IPS-NIHi11 (cell line): Measurements from ENCODE around the gene IL4I1.
A peak's percentile ranks its signal among the peaks of the same experiment; 100 is the strongest.

Experiments
- DNase-seq: peaks from one replicate; pipeline ENCODE4 v3.0.0; 2012; ENCODE audit warnings: mixed read lengths, low spot score

The IL4I1 gene

GRCh38 chr19:49851456-49852259, 45.0 kb downstream of the IL4I1 start:
- peak; percentile 83 for DNase-seq

DNA sequence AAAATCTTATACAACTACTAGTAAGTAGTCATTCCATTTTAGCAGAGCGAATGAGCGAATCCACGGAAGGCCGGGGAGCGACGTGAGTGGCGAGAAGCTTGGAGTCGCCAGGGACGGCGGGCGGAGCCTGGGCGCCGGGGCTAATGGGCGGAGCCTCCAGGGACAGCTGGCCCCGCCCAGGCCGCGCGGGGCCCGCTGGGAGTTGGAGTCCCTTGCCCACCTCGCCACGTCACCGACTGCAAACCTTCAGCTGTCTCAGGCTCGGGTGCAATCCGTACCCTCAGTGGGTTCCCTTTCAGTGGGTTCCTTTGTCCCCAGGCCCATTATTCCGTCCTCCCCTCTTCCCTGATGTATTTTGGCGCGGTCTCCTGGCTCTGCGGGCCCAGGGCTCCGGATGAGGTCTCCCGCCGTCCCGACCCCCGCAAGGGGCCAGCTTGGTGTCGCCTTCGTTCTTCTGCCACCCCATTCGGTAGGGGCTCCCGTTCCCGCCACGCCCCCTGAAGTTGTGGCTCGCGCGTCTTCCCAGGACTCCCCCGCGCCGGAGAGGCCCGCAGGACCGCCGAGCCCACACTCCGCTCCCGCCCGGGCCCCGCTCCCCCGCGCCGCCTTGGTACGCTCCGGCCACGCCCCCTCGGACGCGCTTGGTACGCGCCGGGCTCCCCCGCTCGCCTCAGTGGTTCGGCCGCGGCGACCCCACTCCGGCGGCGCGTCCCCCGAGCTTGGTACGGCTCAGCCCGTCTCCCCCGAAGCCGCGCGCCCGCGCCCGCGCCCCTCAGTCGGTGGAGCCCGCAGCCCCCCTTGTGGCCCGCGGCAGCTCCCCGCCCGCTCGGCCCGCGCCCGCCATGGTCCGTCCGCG, 46.0 kb downstream of the IL4I1 start, which contains the start of gene PTOV1:
PTOV1 (plus strand) TSS at position 673 of the 856 bp plus-strand sequence.
- DNase-seq = peak; percentile 99

- no peak for DNase-seq
Measured at GRCh38 chr19:49850221-49850486, 46.5 kb downstream of the IL4I1 start.

GRCh38 chr19:49849433-49850220, 47.1 kb downstream of the IL4I1 start:
- DNase-seq = no peak

GRCh38 chr19:49848938-49849337, 47.7 kb downstream of the IL4I1 start:
- no peak for DNase-seq

- DNase-seq = no peak
Measured at GRCh38 chr19:49847731-49848696, 48.7 kb downstream of the IL4I1 start.

- no peak for DNase-seq
Measured at GRCh38 chr19:49846408-49846807, 50.3 kb downstream of the IL4I1 start.

DNA sequence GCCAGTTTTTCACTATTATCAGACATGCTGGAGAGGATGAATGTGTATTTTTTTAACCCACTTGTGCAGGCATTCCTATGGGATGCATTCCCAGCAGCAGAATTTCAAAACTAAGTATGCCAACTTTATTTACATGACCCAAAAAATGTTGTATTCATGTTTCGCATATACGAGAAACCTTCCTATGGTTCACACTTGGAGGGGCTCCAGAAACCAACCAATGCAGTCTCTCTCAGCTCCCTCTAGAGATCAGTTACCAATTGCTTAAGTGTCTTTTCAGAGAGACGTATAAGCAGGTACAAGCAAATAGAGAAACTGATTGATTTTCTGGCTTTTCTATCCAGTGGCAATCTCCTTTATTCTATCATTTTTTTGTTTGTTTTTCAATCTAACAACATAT, 51.3 kb downstream of the IL4I1 start:
- DNase-seq = no peak

DNA sequence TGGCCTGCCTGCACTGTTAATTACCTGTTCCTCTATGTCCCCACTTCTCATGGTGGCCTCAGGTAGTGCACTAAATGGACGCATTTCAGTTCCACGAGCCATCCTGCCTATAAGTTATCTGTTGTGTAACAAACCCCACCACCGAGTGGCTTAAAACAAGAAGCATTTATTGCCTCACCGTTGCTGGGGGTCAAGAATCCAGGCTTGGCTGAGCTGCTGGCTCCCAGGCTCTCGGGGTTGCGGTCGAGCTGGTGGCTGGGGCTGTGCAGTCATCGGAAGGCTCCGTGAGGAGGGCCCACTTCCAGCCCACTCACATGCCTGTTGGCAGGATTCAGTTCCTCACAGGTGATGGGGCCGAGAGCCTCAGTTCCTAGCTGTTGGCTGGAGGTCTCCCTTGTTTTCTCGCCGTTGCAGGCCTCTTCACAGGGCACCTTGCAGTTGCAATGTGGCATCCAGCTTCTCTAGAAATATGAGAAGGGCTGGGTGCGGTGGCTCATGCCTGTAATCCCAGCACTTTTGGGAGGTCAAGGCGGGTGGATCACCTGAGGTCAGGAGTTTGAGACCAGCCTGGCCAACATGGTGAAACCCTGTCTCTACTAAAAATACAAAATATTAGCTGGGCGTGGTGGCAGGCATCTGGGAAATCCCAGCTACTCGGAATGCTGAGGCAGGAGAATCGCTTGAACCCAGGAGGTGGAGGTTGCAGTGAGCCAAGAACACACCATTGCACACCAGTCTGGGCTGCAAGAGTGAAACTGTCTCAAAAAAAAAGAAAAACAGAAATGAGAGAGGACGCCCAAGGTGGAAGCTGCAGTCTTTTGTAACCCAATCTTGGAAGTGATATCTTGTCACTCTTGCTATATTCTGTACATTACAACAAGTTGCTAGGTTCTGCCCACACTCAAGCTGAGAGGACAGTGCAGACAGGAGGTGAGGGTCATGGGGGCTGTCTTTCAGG, 52.3 kb downstream of the IL4I1 start:
- DNase-seq = no peak

DNA sequence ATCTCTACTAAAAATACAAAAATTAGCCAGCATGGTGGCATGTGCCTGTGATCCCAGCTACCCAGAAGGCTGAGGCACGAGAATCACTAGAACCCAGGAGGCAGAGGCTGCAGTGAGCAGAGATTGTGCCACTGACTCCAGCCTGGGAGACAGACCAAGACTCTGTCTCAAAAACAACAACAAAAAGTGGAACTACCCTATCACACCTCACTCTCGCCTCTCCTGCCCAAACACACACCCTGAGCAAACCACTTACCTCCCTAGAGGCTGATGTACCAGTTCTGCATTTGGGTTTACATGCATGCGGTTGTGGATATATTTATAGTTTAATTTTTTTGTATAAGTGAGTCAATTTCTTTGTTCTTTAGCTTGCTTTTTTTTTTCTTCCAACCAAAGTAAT, 53.4 kb downstream of the IL4I1 start:
- DNase-seq = no peak

DNA sequence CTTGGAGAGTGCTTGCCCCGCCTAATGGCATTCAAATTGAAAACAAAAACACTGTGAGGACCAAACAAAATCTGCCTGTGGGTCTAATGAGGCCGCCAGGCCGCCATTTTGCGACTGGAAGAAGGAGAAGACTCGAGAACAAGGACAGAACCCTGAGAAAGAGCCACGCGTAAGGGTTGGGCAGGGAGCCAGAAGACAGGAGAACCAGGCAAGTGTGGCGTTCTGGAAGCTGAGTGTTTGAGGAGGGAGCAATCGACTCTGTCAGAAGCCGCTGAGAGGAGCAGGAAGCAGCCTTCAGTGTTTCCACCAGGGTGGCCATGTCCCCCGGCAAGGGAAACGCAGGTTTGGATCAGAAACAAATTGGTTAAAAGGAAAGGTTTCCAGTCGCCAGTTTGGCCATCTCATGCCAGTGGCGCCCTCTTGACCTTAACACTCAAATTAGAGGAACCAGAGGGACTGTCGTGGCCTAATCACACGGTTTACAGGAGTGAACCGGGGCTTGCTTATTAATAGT, 55.9 kb downstream of the IL4I1 start:
- no peak for DNase-seq

DNA sequence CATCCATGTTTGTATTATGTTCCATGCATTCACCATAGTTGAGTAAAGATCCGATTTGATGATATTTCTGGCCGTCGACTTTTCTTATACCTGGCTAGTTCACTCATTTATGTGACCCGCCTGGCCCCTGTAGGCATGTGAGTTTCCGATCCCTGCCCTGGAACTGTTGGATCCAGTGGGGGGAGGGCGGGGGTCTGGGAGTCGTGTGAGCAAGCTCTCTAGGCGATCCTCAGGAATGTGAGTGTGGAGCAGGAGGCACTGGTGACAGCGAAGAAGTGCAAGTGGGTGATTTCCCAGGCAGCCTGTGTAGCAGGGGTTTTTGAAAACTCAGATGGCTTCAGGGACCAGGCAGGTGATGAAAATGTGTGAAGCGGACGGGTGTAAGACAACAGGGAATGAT, 56.4 kb downstream of the IL4I1 start:
- no peak for DNase-seq

DNA sequence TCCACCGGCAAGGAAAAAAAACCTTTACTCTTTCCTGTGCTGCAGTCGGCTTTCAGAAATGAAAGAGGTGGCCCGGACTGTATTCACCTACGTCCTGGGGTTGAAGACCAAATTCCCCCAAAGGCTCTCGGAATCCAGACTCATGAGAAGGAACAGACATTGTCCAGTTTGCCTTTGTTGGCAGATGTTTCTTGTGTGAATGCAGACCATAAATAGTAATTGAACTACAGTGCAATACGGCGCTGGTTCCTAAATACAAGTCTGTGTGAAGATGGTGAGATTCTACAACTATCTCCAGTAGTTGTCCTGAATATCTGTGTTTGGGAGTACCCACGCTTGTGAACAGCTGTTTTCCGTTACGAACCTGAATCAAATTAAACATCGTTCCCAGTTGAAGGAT, 57.0 kb downstream of the IL4I1 start:
- no peak for DNase-seq
